ENCODE measurements around the gene PTPN3. TPM values are rescaled to one million over a fixed set of nuclear protein-coding genes. Genes with fewer than 3 reads are reported as not detected.

The PTPN3 gene
- polyA plus RNA-seq, 1 donor (not counting 4 experiments of a cell fraction or from before 2014, with no cell fraction given) = 19.9 TPM

DNA sequence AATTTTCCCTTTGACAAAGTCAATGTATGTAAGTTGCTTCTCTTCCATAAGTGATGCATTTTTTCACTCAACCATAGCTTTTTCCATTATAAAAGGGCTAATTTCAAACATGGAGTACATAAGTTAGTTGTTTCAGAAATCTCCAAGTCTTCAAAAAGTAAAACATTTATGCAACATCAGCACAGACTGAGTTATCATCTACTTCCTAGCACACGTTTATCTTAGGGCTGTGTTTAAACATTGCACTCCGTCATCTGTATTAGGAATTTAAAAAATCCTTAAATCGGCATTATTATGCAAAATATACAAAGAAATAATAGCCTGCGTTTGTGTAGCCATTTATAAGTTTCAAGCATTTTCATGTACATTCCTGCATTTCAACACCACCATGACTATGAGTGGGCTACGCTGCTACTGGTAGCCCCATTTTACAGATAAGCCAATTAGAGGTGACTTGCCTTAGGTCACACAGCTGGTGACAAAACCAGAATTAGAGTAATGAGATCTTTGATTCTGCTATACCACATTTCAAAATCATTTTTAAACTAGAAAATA lies 43.4 kb downstream of the PTPN3 start:
- H3K36me3 ChIP-seq (ENCODE audit: control insufficient read depth in 2 of 2, extremely low read depth in 1 of 2, insufficient read depth in 2 of 2, low read length in 2 of 2) = peaks cover 11 to 25% of the 10 kb centered on the region in 2 experiments
- H2AFZ ChIP-seq (ENCODE audit: control insufficient read depth, low read length) = no peak overlapping the region
- H3K4me3 ChIP-seq (ENCODE audit: control insufficient read depth in 2 of 3, extremely low read depth in 1 of 3, insufficient read depth in 2 of 3, low read depth in 1 of 3, low read length in 3 of 3) = no peak overlapping the region
- no peaks in the 10 kb centered on the region for H3K27me3 ChIP-seq (ENCODE audit: control insufficient read depth, extremely low read depth, insufficient read depth, low read length)
- no peak for TF ChIP-seq EZH2 (IDR thresholded peaks at IDR 0.05; ENCODE audit: low read length)
- no peak for TF ChIP-seq CTCF (optimal IDR thresholded peaks at IDR 0.05 in 1 of 3, IDR thresholded peaks at IDR 0.05 in 1 of 3, conservative IDR thresholded peaks at IDR 0.05 in 1 of 3; ENCODE audit: extremely low read depth in 1 of 3, insufficient read depth in 2 of 3, low read length in 3 of 3)
- DNase-seq (ENCODE audit: low read depth, low spot score) (no peak), FAIRE-seq (no peak)
- peaks cover 16% of the 10 kb centered on the region for H3K79me2 ChIP-seq (ENCODE audit: control insufficient read depth, insufficient read depth, low read length)
- dilution Hi-C loops (cut with MboI; ENCODE audit: extremely low pct_ligation_motif_present, low sequenced_read_pairs) = no loop called here
- no peaks in the 10 kb centered on the region for H4K20me1 ChIP-seq (ENCODE audit: control insufficient read depth, extremely low read depth, insufficient read depth, low read length)
- H3K9me3 ChIP-seq (ENCODE audit: control insufficient read depth, low read depth, low read length) = no peaks in the 10 kb centered on the region
- H3K4me1 ChIP-seq (ENCODE audit: control insufficient read depth, extremely low read depth, insufficient read depth, low read length) = peaks cover 45% of the 10 kb centered on the region
- H3K27ac ChIP-seq (ENCODE audit: control insufficient read depth, insufficient read depth, low read length) = no peak overlapping the region
- H3K4me2 ChIP-seq (ENCODE audit: control insufficient read depth, extremely low read depth, insufficient read depth, low read depth, low read length) = no peak overlapping the region
- no peaks in the 10 kb centered on the region for H3K9me1 ChIP-seq (ENCODE audit: control insufficient read depth, extremely low read depth, insufficient read depth, low read length)
- no peak overlapping the region for H3K9ac ChIP-seq (ENCODE audit: control insufficient read depth, extremely low read depth, insufficient read depth, low read length)

GRCh38 chr9:109454041-109454440 lies 44.1 kb downstream of the PTPN3 start:
- no peak overlapping the region for H2AFZ ChIP-seq (ENCODE audit: control insufficient read depth, low read length)
- peaks cover 8 to 19% of the 10 kb centered on the region in 2 experiments for H3K36me3 ChIP-seq (ENCODE audit: control insufficient read depth in 2 of 2, extremely low read depth in 1 of 2, insufficient read depth in 2 of 2, low read length in 2 of 2)
- peaks cover 10% of the 10 kb centered on the region for H3K79me2 ChIP-seq (ENCODE audit: control insufficient read depth, insufficient read depth, low read length)
- peaks cover 50% of the 10 kb centered on the region for H3K4me1 ChIP-seq (ENCODE audit: control insufficient read depth, extremely low read depth, insufficient read depth, low read length)
- FAIRE-seq (no peak), DNase-seq (ENCODE audit: low read depth, low spot score) (no peak)
- H3K9me1 ChIP-seq (ENCODE audit: control insufficient read depth, extremely low read depth, insufficient read depth, low read length) = no peaks in the 10 kb centered on the region
- no peak overlapping the region for H3K9ac ChIP-seq (ENCODE audit: control insufficient read depth, extremely low read depth, insufficient read depth, low read length)
- TF ChIP-seq CTCF (optimal IDR thresholded peaks at IDR 0.05 in 1 of 3, IDR thresholded peaks at IDR 0.05 in 1 of 3, conservative IDR thresholded peaks at IDR 0.05 in 1 of 3; ENCODE audit: extremely low read depth in 1 of 3, insufficient read depth in 2 of 3, low read length in 3 of 3) (no peak), EZH2 (IDR thresholded peaks at IDR 0.05; ENCODE audit: low read length) (no peak)
- H3K4me2 ChIP-seq (ENCODE audit: control insufficient read depth, extremely low read depth, insufficient read depth, low read depth, low read length) = peak overlapping the region; percentile 2
- dilution Hi-C loops (cut with MboI; ENCODE audit: extremely low pct_ligation_motif_present, low sequenced_read_pairs) = no loop called here
- H3K9me3 ChIP-seq (ENCODE audit: control insufficient read depth, low read depth, low read length) = no peaks in the 10 kb centered on the region
- peak overlapping the region; percentile 73 for H3K27ac ChIP-seq (ENCODE audit: control insufficient read depth, insufficient read depth, low read length)
- H3K4me3 ChIP-seq (ENCODE audit: control insufficient read depth in 2 of 3, extremely low read depth in 1 of 3, insufficient read depth in 2 of 3, low read depth in 1 of 3, low read length in 3 of 3) = no peak overlapping the region
- no peaks in the 10 kb centered on the region for H4K20me1 ChIP-seq (ENCODE audit: control insufficient read depth, extremely low read depth, insufficient read depth, low read length)
- H3K27me3 ChIP-seq (ENCODE audit: control insufficient read depth, extremely low read depth, insufficient read depth, low read length) = no peaks in the 10 kb centered on the region
